H1 (cell line): Measurements from ENCODE around the gene SLC15A4. TPM values are rescaled to one million over a fixed set of nuclear protein-coding genes. Genes with fewer than 3 reads are reported as not detected.

Experiments
- CTCF ChIA-PET: fragments of 300-600 bp; sonication (Branson Sonifier 250); formaldehyde crosslinking; loops from one replicate; lab custom pipeline; 2021; ENCODE audit not compliant: partially characterized antibody; lab: Charles Lee
- POLR2A ChIA-PET: fragments of 300-600 bp; sonication (Branson Sonifier 250); formaldehyde crosslinking; loops from one replicate; lab custom pipeline; 2021; ENCODE audit warnings: inconsistent platforms; ENCODE audit not compliant: partially characterized antibody; lab: Charles Lee
- DNase-seq, 2 experiments: peaks; one replicate each; pipeline versions ENCODE4 v3.0.0 to v3.0.0-alpha.2; 2010 to 2022; ENCODE audit warnings: low spot score in 2 of 2, low read depth in 1 of 2, mixed read lengths in 1 of 2
- FAIRE-seq: peaks from 2 replicates; lab custom pipeline; 2011; peaks lifted over from hg19 to GRCh38; lab: Jason Lieb, UNC
- H2AFZ ChIP-seq: 2 replicates; pipeline ENCODE4 v1.8.1; 2012; ENCODE audit warnings: low read length, inconsistent platforms
- H2AK5ac ChIP-seq: 2 replicates; pipeline ENCODE4 v1.6.1; 2013; ENCODE audit warnings: low read depth, low read length
- H2BK120ac ChIP-seq: replicated peaks from 2 replicates; pipeline ENCODE3; 2013; ENCODE audit warnings: low read depth, low read length, inconsistent platforms
- H2BK12ac ChIP-seq: 2 replicates; pipeline ENCODE4 v1.6.1; 2013; ENCODE audit warnings: low read depth, low read length
- H2BK15ac ChIP-seq: 2 replicates; pipeline ENCODE4 v1.6.1; 2013; ENCODE audit warnings: low read length
- H2BK20ac ChIP-seq: 2 replicates; pipeline ENCODE4 v1.6.1; 2013; ENCODE audit warnings: low read length
- H2BK5ac ChIP-seq: 2 replicates; pipeline ENCODE4 v1.6.1; 2013; ENCODE audit warnings: low read depth, low read length
- H3K14ac ChIP-seq: 2 replicates; pipeline ENCODE4 v1.6.1; 2013; ENCODE audit warnings: inconsistent platforms; ENCODE audit not compliant: insufficient read length
- H3K18ac ChIP-seq: 2 replicates; pipeline ENCODE4 v1.6.1; 2013; ENCODE audit warnings: low read length; ENCODE audit errors: extremely low read depth
- H3K23ac ChIP-seq: 2 replicates; pipeline ENCODE4 v1.6.1; 2013; ENCODE audit warnings: inconsistent platforms; ENCODE audit not compliant: insufficient read length
- H3K23me2 ChIP-seq: 2 replicates; pipeline ENCODE4 v1.6.1; 2013; ENCODE audit warnings: low read depth, low read length
- H3K27ac ChIP-seq: 2 replicates; pipeline ENCODE4 v1.6.1; 2011; ENCODE audit warnings: low read depth, low read length, inconsistent platforms
- H3K27me3 ChIP-seq, 4 experiments: replicated peaks in 1 of 4; 1 replicate in 1 of 4; 2 replicates in 3 of 4; pipeline versions ENCODE4 v1.6.1 to v1.8.1; 2011 to 2013; ENCODE audit warnings: low read length in 3 of 4, mild to moderate bottlenecking in 3 of 4, inconsistent platforms in 2 of 4, mixed read lengths in 2 of 4, moderate library complexity in 1 of 4; ENCODE audit not compliant: control insufficient read depth in 3 of 4, insufficient read depth in 3 of 4; ENCODE audit errors: extremely low read depth in 1 of 4
- H3K36me3 ChIP-seq, 4 experiments: 2 replicates each; pipeline versions ENCODE4 v1.6.1 to v1.8.1; 2011 to 2013; ENCODE audit warnings: mild to moderate bottlenecking in 4 of 4, low read length in 3 of 4, moderate library complexity in 2 of 4, control low read depth in 1 of 4, inconsistent platforms in 1 of 4; ENCODE audit not compliant: insufficient read depth in 4 of 4, control insufficient read depth in 2 of 4
- H3K4ac ChIP-seq: replicated peaks from 2 replicates; pipeline ENCODE3; 2013; ENCODE audit warnings: low read length, low read depth, mixed read lengths, inconsistent platforms; ENCODE audit not compliant: insufficient read length
- H3K4me1 ChIP-seq, 4 experiments: replicated peaks in 1 of 4; 1 replicate in 1 of 4; 2 replicates in 3 of 4; pipeline versions ENCODE4 v1.6.1 to v1.8.1; 2011 to 2013; ENCODE audit warnings: low read length in 3 of 4, inconsistent platforms in 2 of 4, mixed read lengths in 1 of 4; ENCODE audit not compliant: insufficient read depth in 4 of 4, control insufficient read depth in 3 of 4
- H3K4me2 ChIP-seq, 2 experiments: 2 replicates each; pipeline versions ENCODE4 v1.6.1 to v1.8.1; 2011 to 2013; ENCODE audit warnings: low read depth in 2 of 2, low read length in 2 of 2, control low read depth in 1 of 2, inconsistent platforms in 1 of 2, mild to moderate bottlenecking in 1 of 2; ENCODE audit not compliant: insufficient read depth in 1 of 2
- H3K4me3 ChIP-seq, 4 experiments: fragments of 200-600, 300-600 bp in 1 of 4; sonication (generic), shearing (Covaris generic), sonication (Bioruptor Twin) in 1 of 4; 2 replicates each; pipeline versions ENCODE4 v1.5.1 to v1.8.1; 2011 to 2016; ENCODE audit warnings: low read length in 4 of 4, low read depth in 3 of 4, control low read depth in 2 of 4, inconsistent platforms in 2 of 4, mild to moderate bottlenecking in 2 of 4, mixed read lengths in 1 of 4, moderate library complexity in 1 of 4; ENCODE audit not compliant: insufficient read depth in 2 of 4; ENCODE audit errors: extremely low read depth in 1 of 4
- H3K56ac ChIP-seq: replicated peaks from 2 replicates; pipeline ENCODE3; 2013; ENCODE audit warnings: low read depth, mild to moderate bottlenecking, mixed read lengths, low read length, inconsistent platforms; ENCODE audit not compliant: insufficient read length
- H3K79me1 ChIP-seq: 2 replicates; pipeline ENCODE4 v1.6.1; 2013; ENCODE audit warnings: low read depth, low read length, control low read depth
- H3K79me2 ChIP-seq, 2 experiments: 2 replicates each; pipeline versions ENCODE4 v1.6.1 to v1.8.1; 2012 to 2013; ENCODE audit warnings: low read length in 2 of 2, mild to moderate bottlenecking in 2 of 2, inconsistent platforms in 1 of 2; ENCODE audit not compliant: insufficient read depth in 2 of 2, control insufficient read depth in 1 of 2
- H3K9ac ChIP-seq, 4 experiments: replicated peaks in 1 of 4; 1 replicate in 1 of 4; 2 replicates in 3 of 4; pipeline versions ENCODE4 v1.6.1 to v1.8.1; 2011 to 2013; ENCODE audit warnings: low read depth in 3 of 4, low read length in 3 of 4, control low read depth in 2 of 4, mild to moderate bottlenecking in 2 of 4, moderate library complexity in 2 of 4, inconsistent platforms in 1 of 4; ENCODE audit errors: extremely low read depth in 1 of 4
- H3K9me3 ChIP-seq, 2 experiments: 2 replicates each; pipeline versions ENCODE4 v1.6.1 to v1.8.1; 2012 to 2013; ENCODE audit warnings: mild to moderate bottlenecking in 2 of 2, moderate library complexity in 2 of 2, control low read depth in 1 of 2, inconsistent platforms in 1 of 2, low read depth in 1 of 2, low read length in 1 of 2, mixed read lengths in 1 of 2; ENCODE audit not compliant: insufficient read depth in 2 of 2
- H4K20me1 ChIP-seq, 2 experiments: replicated peaks in 1 of 2; 2 replicates each; pipeline versions ENCODE3 to v1.8.1; 2011 to 2013; ENCODE audit warnings: inconsistent platforms in 2 of 2, low read length in 2 of 2, mild to moderate bottlenecking in 1 of 2; ENCODE audit not compliant: insufficient read depth in 2 of 2, control insufficient read depth in 1 of 2
- H4K5ac ChIP-seq: 2 replicates; pipeline ENCODE4 v1.6.1; 2013; ENCODE audit warnings: low read length, low read depth, mixed read lengths, inconsistent platforms; ENCODE audit not compliant: insufficient read length
- H4K8ac ChIP-seq: 2 replicates; pipeline ENCODE4 v1.8.0; 2013; ENCODE audit warnings: mild to moderate bottlenecking, moderate library complexity, low read length, inconsistent platforms; ENCODE audit not compliant: insufficient read depth; ENCODE audit errors: extremely low read depth
- H4K91ac ChIP-seq: replicated peaks from 2 replicates; pipeline ENCODE3; 2013; ENCODE audit warnings: low read length, mixed read lengths, inconsistent platforms; ENCODE audit not compliant: insufficient read length
- JUN ChIP-seq: IDR thresholded peaks from 2 replicates; pipeline ENCODE4 v1.6.1; 2011; ENCODE audit warnings: low read depth, mild to moderate bottlenecking, improper control_type of control experiment, low read length
- KDM1A ChIP-seq: fragments of 200-600, 300-600 bp; sonication (generic); IDR thresholded peaks from 2 replicates; pipeline ENCODE4 v1.7.1; 2016; ENCODE audit warnings: mild to moderate bottlenecking, low read length, borderline replicate concordance
- MAFK ChIP-seq: IDR thresholded peaks from 2 replicates; pipeline ENCODE4 v1.6.1; 2012; ENCODE audit warnings: low read depth, mild to moderate bottlenecking, improper control_type of control experiment, low read length
- MAX ChIP-seq: IDR thresholded peaks from 2 replicates; pipeline ENCODE4 v1.6.1; 2012; ENCODE audit warnings: inconsistent platforms
- NRF1 ChIP-seq: IDR thresholded peaks from 2 replicates; pipeline ENCODE4 v1.6.1; 2011; ENCODE audit warnings: mild to moderate bottlenecking, low read depth, low read length, improper control_type of control experiment
- RAD21 ChIP-seq, 2 experiments: IDR thresholded peaks in 1 of 2; conservative IDR thresholded peaks in 1 of 2; 2 replicates each; pipeline ENCODE4 v1.6.1; 2011; ENCODE audit warnings: low read depth in 2 of 2, low read length in 2 of 2, improper control_type of control experiment in 1 of 2, inconsistent platforms in 1 of 2, mild to moderate bottlenecking in 1 of 2, moderate library complexity in 1 of 2
- RFX5 ChIP-seq: IDR thresholded peaks from 2 replicates; pipeline ENCODE4 v1.6.1; 2011; ENCODE audit warnings: low read depth, low read length, improper control_type of control experiment, borderline replicate concordance
- SP1 ChIP-seq: IDR thresholded peaks from 2 replicates; pipeline ENCODE4 v1.6.1; 2011; ENCODE audit warnings: low read depth, low read length
- SRF ChIP-seq: IDR thresholded peaks from 2 replicates; pipeline ENCODE4 v1.6.1; 2011; ENCODE audit warnings: mild to moderate bottlenecking, low read depth, low read length, moderate library complexity
- TBP ChIP-seq: IDR thresholded peaks from 2 replicates; pipeline ENCODE4 v1.6.1; 2011; ENCODE audit warnings: low read depth, low read length, improper control_type of control experiment
- TCF12 ChIP-seq: IDR thresholded peaks from 2 replicates; pipeline ENCODE4 v1.6.1; 2011; ENCODE audit warnings: low read depth, mild to moderate bottlenecking, low read length
- USF2 ChIP-seq: IDR thresholded peaks from 2 replicates; pipeline ENCODE4 v1.6.1; 2011; ENCODE audit warnings: low read length, improper control_type of control experiment
- WGBS, 2 experiments: shearing (Covaris generic) in 1 of 2; methylation state at CpG; one replicate each; pipeline versions ENCODE4 v1.1.6 to v1.1.7; 2013 to 2015; ENCODE audit warnings: low lambda C conversion rate in 2 of 2, mixed read lengths in 2 of 2, inconsistent platforms in 1 of 2, low coverage in 1 of 2, missing lambda C conversion rate in 1 of 2; ENCODE audit not compliant: insufficient replicate concordance in 2 of 2, insufficient coverage in 1 of 2, insufficient read length in 1 of 2; ENCODE audit errors: extremely low coverage in 1 of 2, missing lambda C conversion rate in 1 of 2; 5-methylcytosine and 5-hydroxymethylcytosine counted together
- polyA plus RNA-seq, 7 experiments: library from polyadenylated mRNA; depleted of rRNA in 3 of 7; stranded (reverse) in 5 of 7; unstranded in 2 of 7; fragments of >200 nt in 5 of 7; fragments of 200-250 nt in 2 of 7; gene quantifications; 1 replicate in 5 of 7; 2 replicates in 1 of 7; 4 replicates in 1 of 7; pipeline versions ENCODE4 v1.2.1 to v1.2.3, GENCODE V29; 2011 to 2013; ENCODE audit warnings: missing spikeins in 2 of 7, mixed read lengths in 2 of 7
- total RNA-seq: library from RNA; stranded (reverse); fragmentation: NEBNext Ultra II Directional; extraction: Animal tissue kit (Norgen Biotek cat#: 25700); gene quantifications from 2 replicates; pipeline ENCODE4 v1.2.1, GENCODE V29; 2021

SLC15A4 gene
- total and polyA plus RNA-seq, 2 of the 8 experiments (the other 6 are each of a cell fraction or from before 2014, with no cell fraction given): 22.7 to 26.6 TPM

- H3K9ac ChIP-seq: no peak overlapping the region
- 91% methylated on average over 5 of the region's 5 CpGs; no CpG with 5 or more reads in 1 of the 2 experiments for WGBS, 2 experiments
- H2BK12ac ChIP-seq: no peak overlapping the region
- no peak overlapping the region for H3K4me2 ChIP-seq
- DNase-seq (no peak), FAIRE-seq (no peak)
- no peaks in the 10 kb centered on the region for H3K23me2 ChIP-seq
- no peak overlapping the region for H3K18ac ChIP-seq
- no peaks in the 10 kb centered on the region for H3K79me2 ChIP-seq
- CTCF ChIA-PET: no interaction called here
- H3K36me3 ChIP-seq: no peaks in the 10 kb centered on the region; a peak in 1 of 8 replicates
- H2BK15ac ChIP-seq: no peak overlapping the region
- H4K8ac ChIP-seq: no peak overlapping the region
- no peak overlapping the region for H2BK120ac ChIP-seq
- no peak overlapping the region for H4K5ac ChIP-seq
- H4K20me1 ChIP-seq: no peaks in the 10 kb centered on the region
- H2AK5ac ChIP-seq: no peak overlapping the region
- no peak overlapping the region for H4K91ac ChIP-seq
- no peaks in the 10 kb centered on the region for H3K4me1 ChIP-seq
- H3K79me1 ChIP-seq: no peaks in the 10 kb centered on the region
- no peak overlapping the region for H3K4me3 ChIP-seq
- peaks cover 13% of the 10 kb centered on the region in 2 experiments for H3K9me3 ChIP-seq
- no peak overlapping the region for H3K23ac ChIP-seq
- H2BK5ac ChIP-seq: no peak overlapping the region
- no peak overlapping the region for H2AFZ ChIP-seq
- no peak overlapping the region for H3K4ac ChIP-seq
- no peak overlapping the region for H2BK20ac ChIP-seq
- POLR2A ChIA-PET: no interaction called here
- no peak overlapping the region for H3K56ac ChIP-seq
- H3K14ac ChIP-seq: no peak overlapping the region
- H3K27ac ChIP-seq: no peak overlapping the region
- no peaks in the 10 kb centered on the region for H3K27me3 ChIP-seq
- TF ChIP-seq TCF12 (no peak), RAD21 (IDR thresholded peaks at IDR 0.05 in 1 of 2, conservative IDR thresholded peaks at IDR 0.05 in 1 of 2; ENCODE audit: low read depth in 2 of 2, low read length in 2 of 2) (no peak), SRF (no peak), NRF1 (no peak), SP1 (no peak), KDM1A (no peak), USF2 (no peak), RFX5 (no peak), MAFK (no peak), TBP (no peak), JUN (no peak), MAX (no peak)
These were observed 48.5 kb upstream of the SLC15A4 start for GRCh38 chr12:128872303-128872702.
